LNCaP clone FGC (cell line): ENCODE measurements around the gene CEACAM20.

ENCODE experiments used
- DNase-seq: peaks from one replicate; pipeline ENCODE4 v3.0.0-alpha.2; 2011; ENCODE audit warnings: low read depth
- H3K4me3 ChIP-seq: 2 replicates; pipeline ENCODE4 v1.5.1; 2011; ENCODE audit warnings: mild to moderate bottlenecking, low read depth, low read length, control low read depth
- CTCF ChIP-seq: IDR thresholded peaks from 2 replicates; pipeline ENCODE4 v1.5.1; 2012; ENCODE audit warnings: mild to moderate bottlenecking; ENCODE audit not compliant: control insufficient read depth, insufficient read depth; ENCODE audit errors: extremely low read depth

CEACAM20 gene

GRCh38 chr19:44532819-44533218, 3.3 kb upstream of the CEACAM20 start:
- no peak overlapping the region for H3K4me3 ChIP-seq
- no peak for DNase-seq
- no peak for TF ChIP-seq CTCF

- H3K4me3 ChIP-seq = no peak overlapping the region
- no peak for TF ChIP-seq CTCF
- no peak for DNase-seq
These were observed 1.3 kb upstream of the CEACAM20 start for GRCh38 chr19:44530777-44531176.

- no peak for TF ChIP-seq CTCF
- no peak for DNase-seq
- H3K4me3 ChIP-seq = no peak overlapping the region
These were observed 1.9 kb downstream of the CEACAM20 start for GRCh38 chr19:44527554-44527953.

- no peak overlapping the region for H3K4me3 ChIP-seq
- TF ChIP-seq CTCF = no peak
- no peak for DNase-seq
These were observed 3.6 kb downstream of the CEACAM20 start for GRCh38 chr19:44525721-44526430.

GRCh38 chr19:44521370-44521769, 8.1 kb downstream of the CEACAM20 start:
- no peak for DNase-seq
- no peak overlapping the region for H3K4me3 ChIP-seq
- TF ChIP-seq CTCF = no peak

GRCh38 chr19:44517146-44517545, 12.3 kb downstream of the CEACAM20 start:
- H3K4me3 ChIP-seq = no peak overlapping the region
- no peak for TF ChIP-seq CTCF
- no peak for DNase-seq

GRCh38 chr19:44515907-44516306, 13.6 kb downstream of the CEACAM20 start:
- H3K4me3 ChIP-seq = no peak overlapping the region
- TF ChIP-seq CTCF = no peak
- DNase-seq = no peak
